ENCODE data around the gene SLC7A10. TPM values are rescaled to one million over a fixed set of nuclear protein-coding genes. Genes with fewer than 3 reads are reported as not detected.
"Not testable (repeated sequence)": the region's sequence is repeated elsewhere in the genome, so short reads cannot be mapped to it uniquely, and the experiment has no call there.

Gene SLC7A10
- total RNA-seq, 1 experiment from 2014 or later, result not detected

- DNase-seq (ENCODE audit: low spot score), result no peak
Observed at GRCh38 chr19:33219261-33219815, 6.3 kb downstream of the SLC7A10 start.

GRCh38 chr19:33217881-33218280, 7.8 kb downstream of the SLC7A10 start:
- no peak for DNase-seq (ENCODE audit: low spot score)

GRCh38 chr19:33216198-33216830, 9.3 kb downstream of the SLC7A10 start:
- no peak for DNase-seq (ENCODE audit: low spot score)

- no peak for DNase-seq (ENCODE audit: low spot score)
Observed at GRCh38 chr19:33215438-33216197, 10.0 kb downstream of the SLC7A10 start.

GRCh38 chr19:33214596-33214995, 11.1 kb downstream of the SLC7A10 start:
- DNase-seq (ENCODE audit: low spot score), result peak; percentile 36

- DNase-seq (ENCODE audit: low spot score), result no peak
Observed at GRCh38 chr19:33212436-33213172, 13.0 kb downstream of the SLC7A10 start.

- no peak for DNase-seq (ENCODE audit: low spot score)
Observed at GRCh38 chr19:33211794-33212435, 13.7 kb downstream of the SLC7A10 start.

GRCh38 chr19:33210266-33210940, 15.2 kb downstream of the SLC7A10 start:
- no peak for DNase-seq (ENCODE audit: low spot score)

- DNase-seq (ENCODE audit: low spot score), result not testable (repeated sequence)
Observed at GRCh38 chr19:33209850-33210230, 15.8 kb downstream of the SLC7A10 start.

- DNase-seq (ENCODE audit: low spot score), result no peak
Observed at GRCh38 chr19:33208904-33209849, 16.5 kb downstream of the SLC7A10 start.

- no peak for DNase-seq (ENCODE audit: low spot score)
Observed at GRCh38 chr19:33208371-33208895, 17.2 kb downstream of the SLC7A10 start.

- no peak for DNase-seq (ENCODE audit: low spot score)
Observed at GRCh38 chr19:33207903-33208302, 17.7 kb downstream of the SLC7A10 start.

GRCh38 chr19:33207040-33207620, 18.5 kb downstream of the SLC7A10 start:
- no peak for DNase-seq (ENCODE audit: low spot score)

- no peak for DNase-seq (ENCODE audit: low spot score)
Observed at GRCh38 chr19:33206261-33207039, 19.2 kb downstream of the SLC7A10 start.

GRCh38 chr19:33205531-33206260, 20.0 kb downstream of the SLC7A10 start:
- no peak for DNase-seq (ENCODE audit: low spot score)

GRCh38 chr19:33205110-33205509, 20.5 kb downstream of the SLC7A10 start:
- no peak for DNase-seq (ENCODE audit: low spot score)

- no peak for DNase-seq (ENCODE audit: low spot score)
Observed at GRCh38 chr19:33204136-33204973, 21.3 kb downstream of the SLC7A10 start.
